Trophoblast cell (in vitro differentiated cells and primary cell): ENCODE data around the gene NAXD.

Experiments used
- DNase-seq, 2 donors: peaks; one replicate each; pipeline ENCODE4 v3.0.0-alpha.2; 2016
- H2AFZ ChIP-seq: 2 replicates; pipeline ENCODE4 v1.6.1; 2013; ENCODE audit warnings: low read length, moderate library complexity, mild to moderate bottlenecking; ENCODE audit not compliant: insufficient read depth, poor library complexity
- H2AK5ac ChIP-seq: 2 replicates; pipeline ENCODE4 v1.6.1; 2013; ENCODE audit warnings: mild to moderate bottlenecking, low read length
- H2BK120ac ChIP-seq: 2 replicates; pipeline ENCODE4 v1.6.1; 2013; ENCODE audit warnings: low read length, mild to moderate bottlenecking, moderate library complexity; ENCODE audit not compliant: insufficient read depth, poor library complexity
- H2BK12ac ChIP-seq: 2 replicates; pipeline ENCODE4 v1.6.1; 2013; ENCODE audit warnings: mild to moderate bottlenecking, low read length, moderate library complexity
- H2BK5ac ChIP-seq: 2 replicates; pipeline ENCODE4 v1.6.1; 2013; ENCODE audit warnings: low read length, low read depth, moderate library complexity, mild to moderate bottlenecking; ENCODE audit not compliant: poor library complexity
- H3K14ac ChIP-seq: 2 replicates; pipeline ENCODE4 v1.6.1; 2013; ENCODE audit warnings: mild to moderate bottlenecking, low read length
- H3K18ac ChIP-seq: 2 replicates; pipeline ENCODE4 v1.6.1; 2013; ENCODE audit warnings: mild to moderate bottlenecking, low read length
- H3K23ac ChIP-seq: 2 replicates; pipeline ENCODE4 v1.6.1; 2013; ENCODE audit warnings: low read length
- H3K27ac ChIP-seq: 2 replicates; pipeline ENCODE4 v1.5.1; 2013; ENCODE audit warnings: low read depth, mild to moderate bottlenecking, inconsistent platforms, low read length, moderate library complexity
- H3K27me3 ChIP-seq: 2 replicates; pipeline ENCODE4 v1.6.1; 2013; ENCODE audit warnings: inconsistent platforms, mild to moderate bottlenecking, low read length, moderate library complexity; ENCODE audit not compliant: insufficient read depth
- H3K36me3 ChIP-seq, 2 experiments: 1 replicate in 1 of 2; 2 replicates in 1 of 2; pipeline ENCODE4 v1.6.1; 2013; ENCODE audit warnings: low read length in 2 of 2, mild to moderate bottlenecking in 2 of 2, moderate library complexity in 1 of 2; ENCODE audit not compliant: insufficient read depth in 2 of 2, control insufficient read depth in 1 of 2
- H3K4ac ChIP-seq: 2 replicates; pipeline ENCODE4 v1.6.1; 2013; ENCODE audit warnings: low read depth, mild to moderate bottlenecking, low read length, moderate library complexity
- H3K4me1 ChIP-seq, 2 experiments: 1 replicate in 1 of 2; 2 replicates in 1 of 2; pipeline ENCODE4 v1.6.1; 2013; ENCODE audit warnings: low read length in 2 of 2, mild to moderate bottlenecking in 2 of 2, moderate library complexity in 1 of 2; ENCODE audit not compliant: insufficient read depth in 2 of 2, control insufficient read depth in 1 of 2
- H3K4me2 ChIP-seq: 2 replicates; pipeline ENCODE4 v1.6.1; 2013; ENCODE audit warnings: inconsistent platforms, mild to moderate bottlenecking, low read length, moderate library complexity
- H3K4me3 ChIP-seq: 2 replicates; pipeline ENCODE4 v1.5.1; 2013; ENCODE audit warnings: mild to moderate bottlenecking, low read depth, low read length, inconsistent platforms
- H3K79me1 ChIP-seq: one replicate; pipeline ENCODE4 v1.6.1; 2013; ENCODE audit warnings: low read length
- H3K79me2 ChIP-seq: 2 replicates; pipeline ENCODE4 v1.6.1; 2013; ENCODE audit warnings: low read length, mild to moderate bottlenecking; ENCODE audit not compliant: control insufficient read depth, insufficient read depth, poor library complexity
- H3K9ac ChIP-seq: 2 replicates; pipeline ENCODE4 v1.6.1; 2013; ENCODE audit warnings: mild to moderate bottlenecking, low read length
- H3K9me3 ChIP-seq: 2 replicates; pipeline ENCODE4 v1.6.1; 2013; ENCODE audit warnings: low read depth, mild to moderate bottlenecking, control low read depth, inconsistent platforms, low read length; ENCODE audit not compliant: insufficient read depth
- H4K12ac ChIP-seq: 2 replicates; pipeline ENCODE4 v1.6.1; 2013; ENCODE audit warnings: low read depth, mild to moderate bottlenecking, low read length, moderate library complexity
- H4K8ac ChIP-seq: 2 replicates; pipeline ENCODE4 v1.6.1; 2013; ENCODE audit warnings: low read depth, mild to moderate bottlenecking, low read length, moderate library complexity
- H4K91ac ChIP-seq: one replicate; pipeline ENCODE4 v1.6.1; 2013; ENCODE audit warnings: low read depth, mild to moderate bottlenecking, low read length, moderate library complexity
- WGBS: extraction: QIAGEN DNeasy Blood & Tissue Kit; methylation state at CpG from one replicate; pipeline ENCODE4 v1.1.7; 2013; ENCODE audit warnings: missing lambda C conversion rate; ENCODE audit not compliant: insufficient read length, insufficient coverage; ENCODE audit errors: extremely low coverage; 5-methylcytosine and 5-hydroxymethylcytosine counted together

Gene NAXD

DNA sequence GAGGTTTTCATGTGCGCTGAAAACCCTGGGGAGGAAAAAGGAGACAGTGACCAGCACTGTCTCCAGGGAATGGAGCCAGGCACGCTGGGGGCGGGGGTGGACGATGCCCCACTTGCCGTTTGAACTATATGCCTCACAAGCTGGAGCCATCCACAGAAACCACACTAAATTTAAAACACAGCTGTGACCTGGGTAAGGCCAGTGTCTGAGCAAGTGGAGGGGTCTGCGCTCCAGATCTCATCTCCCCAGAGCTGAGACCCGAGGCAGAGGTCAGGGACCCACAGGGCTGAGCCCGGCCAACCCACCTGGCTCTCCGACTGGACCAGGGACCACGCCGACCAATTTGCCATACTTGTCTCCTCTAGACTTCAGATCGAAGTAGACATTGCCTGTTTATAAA is 67.4 kb downstream of the NAXD start:
- H4K91ac ChIP-seq = no peak overlapping the region
- no peak overlapping the region for H2BK12ac ChIP-seq
- H2AK5ac ChIP-seq = no peak overlapping the region
- H3K36me3 ChIP-seq = peaks cover 42 to 58% of the 10 kb centered on the region in 2 experiments
- H3K4me1 ChIP-seq = no peaks in the 10 kb centered on the region
- no peaks in the 10 kb centered on the region for H3K79me2 ChIP-seq
- no peak overlapping the region for H3K23ac ChIP-seq
- H3K14ac ChIP-seq = no peak overlapping the region
- H3K9me3 ChIP-seq = no peaks in the 10 kb centered on the region
- no peaks in the 10 kb centered on the region for H3K79me1 ChIP-seq
- H3K4ac ChIP-seq = no peak overlapping the region
- H3K4me2 ChIP-seq = no peak overlapping the region
- H4K8ac ChIP-seq = no peak overlapping the region
- no peak overlapping the region for H3K4me3 ChIP-seq
- no peak overlapping the region for H2AFZ ChIP-seq
- no CpG with 5 or more reads among the region's 12 CpGs for WGBS
- H2BK120ac ChIP-seq = no peak overlapping the region
- H2BK5ac ChIP-seq = no peak overlapping the region
- no peak for DNase-seq
- H3K18ac ChIP-seq = no peak overlapping the region
- no peak overlapping the region for H3K27ac ChIP-seq
- no peaks in the 10 kb centered on the region for H3K27me3 ChIP-seq
- H3K9ac ChIP-seq = no peak overlapping the region
- H4K12ac ChIP-seq = no peak overlapping the region

DNA sequence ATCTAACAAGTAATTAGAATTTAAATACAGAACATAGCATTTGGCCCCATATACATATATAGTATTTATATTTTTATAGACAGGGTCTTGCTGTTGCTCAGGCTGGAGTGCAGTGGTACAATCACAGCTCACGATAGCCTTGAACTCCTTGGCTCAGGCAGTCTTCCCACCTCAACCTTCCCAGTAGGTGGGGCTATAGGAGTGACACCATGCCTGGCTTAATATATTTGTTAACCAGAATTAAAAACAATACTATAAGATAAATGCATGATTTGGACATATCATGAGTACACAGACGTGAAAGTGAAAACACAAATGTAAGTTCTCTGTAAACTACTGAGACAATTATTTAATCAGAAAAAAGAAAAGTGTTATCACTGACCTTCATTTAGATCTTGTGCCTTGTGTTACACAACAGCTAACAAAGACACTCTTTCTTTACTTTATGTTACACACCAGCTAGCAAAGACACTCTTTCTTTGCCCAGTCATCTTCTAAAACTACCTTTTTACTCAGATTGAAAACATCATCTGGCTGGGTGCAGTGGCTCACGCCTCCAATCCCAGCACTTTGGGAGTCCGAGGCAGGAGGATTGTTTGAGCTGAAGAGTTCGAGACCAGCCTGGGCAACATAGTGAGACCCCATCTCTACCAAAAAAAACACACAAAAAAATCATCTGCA is 68.0 kb downstream of the NAXD start:
- Histone ChIP-seq H3K23ac (no peak overlapping the region), H2BK120ac (no peak overlapping the region), H3K9me3 (no peaks in the 10 kb centered on the region), H2BK12ac (no peak overlapping the region), H3K27ac (no peak overlapping the region), H2AFZ (no peak overlapping the region), H4K12ac (no peak overlapping the region), H3K18ac (no peak overlapping the region), H3K79me1 (no peaks in the 10 kb centered on the region), H3K36me3 (peaks cover 45 to 58% of the 10 kb centered on the region in 2 experiments), H2AK5ac (no peak overlapping the region), H3K14ac (no peak overlapping the region), H4K91ac (no peak overlapping the region), H3K4ac (no peak overlapping the region), H3K4me1 (no peaks in the 10 kb centered on the region), H3K4me2 (no peak overlapping the region), H4K8ac (no peak overlapping the region), H3K9ac (no peak overlapping the region), H3K79me2 (no peaks in the 10 kb centered on the region), H2BK5ac (no peak overlapping the region), H3K4me3 (no peak overlapping the region), H3K27me3 (no peaks in the 10 kb centered on the region)
- WGBS = no CpG with 5 or more reads among the region's 5 CpGs
- peak in 1 of 2 donors; percentile 49 for DNase-seq

GRCh38 chr13:110683921-110684320 is 68.6 kb downstream of the NAXD start:
- H4K12ac ChIP-seq = no peak overlapping the region
- H3K79me2 ChIP-seq = no peaks in the 10 kb centered on the region
- H3K9ac ChIP-seq = no peak overlapping the region
- no peak overlapping the region for H2BK120ac ChIP-seq
- no peaks in the 10 kb centered on the region for H3K79me1 ChIP-seq
- no peak overlapping the region for H4K91ac ChIP-seq
- H3K36me3 ChIP-seq = peaks cover 41 to 53% of the 10 kb centered on the region in 2 experiments
- peak overlapping the region; percentile 8 for H3K4me3 ChIP-seq
- no peak overlapping the region for H3K18ac ChIP-seq
- no peaks in the 10 kb centered on the region for H3K27me3 ChIP-seq
- H3K14ac ChIP-seq = no peak overlapping the region
- no peaks in the 10 kb centered on the region for H3K4me1 ChIP-seq
- no peak overlapping the region for H2AFZ ChIP-seq
- no peak overlapping the region for H3K23ac ChIP-seq
- H4K8ac ChIP-seq = no peak overlapping the region
- H3K27ac ChIP-seq = no peak overlapping the region
- WGBS = no CpG with 5 or more reads among the region's 5 CpGs
- H2BK5ac ChIP-seq = no peak overlapping the region
- no peak for DNase-seq
- H3K4ac ChIP-seq = no peak overlapping the region
- H2AK5ac ChIP-seq = no peak overlapping the region
- no peaks in the 10 kb centered on the region for H3K9me3 ChIP-seq
- H2BK12ac ChIP-seq = no peak overlapping the region
- no peak overlapping the region for H3K4me2 ChIP-seq

DNA sequence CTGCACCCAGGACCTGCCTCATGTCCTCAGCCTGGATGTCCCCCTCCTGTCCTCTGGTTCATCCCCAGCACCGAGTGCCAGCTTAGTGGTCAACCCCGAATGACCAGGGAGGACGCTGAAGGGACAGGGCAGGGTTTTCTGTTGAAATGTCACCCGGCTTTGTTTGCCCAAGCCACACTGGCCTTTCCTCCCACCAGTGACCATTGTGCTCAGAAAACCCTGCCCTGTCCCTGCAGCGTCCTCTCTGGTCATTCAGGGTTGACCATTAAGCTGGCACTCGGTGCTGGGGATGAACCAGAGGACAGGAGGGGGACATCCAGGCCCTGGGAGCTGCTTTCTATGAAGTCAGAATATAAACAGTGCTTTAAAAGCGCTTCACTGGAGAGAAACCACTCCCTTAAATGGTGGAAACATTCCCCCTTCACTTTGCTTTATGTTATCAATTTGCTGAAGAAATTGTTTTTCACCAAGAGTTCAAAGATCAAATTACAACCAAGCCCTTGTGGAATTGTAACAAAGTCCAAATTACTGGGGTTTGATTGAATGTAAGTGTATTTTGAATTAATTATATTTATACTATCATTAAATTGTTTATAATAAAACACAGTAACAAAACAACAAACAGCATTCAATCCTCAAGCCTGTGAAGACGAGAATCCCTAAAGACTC is 69.2 kb downstream of the NAXD start:
- no peaks in the 10 kb centered on the region for H3K79me2 ChIP-seq
- no peak overlapping the region for H3K9ac ChIP-seq
- H4K91ac ChIP-seq = no peak overlapping the region
- no peak overlapping the region for H3K14ac ChIP-seq
- no peak for DNase-seq
- no peak overlapping the region for H3K27ac ChIP-seq
- no peaks in the 10 kb centered on the region for H3K79me1 ChIP-seq
- H3K27me3 ChIP-seq = no peaks in the 10 kb centered on the region
- no peak overlapping the region for H3K18ac ChIP-seq
- H2AK5ac ChIP-seq = no peak overlapping the region
- no peak overlapping the region for H4K8ac ChIP-seq
- WGBS = no CpG with 5 or more reads among the region's 8 CpGs
- H3K23ac ChIP-seq = no peak overlapping the region
- no peak overlapping the region for H3K4me2 ChIP-seq
- H2AFZ ChIP-seq = no peak overlapping the region
- no peaks in the 10 kb centered on the region for H3K4me1 ChIP-seq
- H2BK12ac ChIP-seq = no peak overlapping the region
- no peaks in the 10 kb centered on the region for H3K9me3 ChIP-seq
- H2BK120ac ChIP-seq = no peak overlapping the region
- H2BK5ac ChIP-seq = no peak overlapping the region
- no peak overlapping the region for H3K4me3 ChIP-seq
- H3K4ac ChIP-seq = no peak overlapping the region
- H4K12ac ChIP-seq = no peak overlapping the region
- peaks cover 41 to 52% of the 10 kb centered on the region in 2 experiments for H3K36me3 ChIP-seq
